CD4-positive, alpha-beta memory T cell (primary cell): Measurements from ENCODE around the gene ANKFN1. TPM values are rescaled to one million over a fixed set of nuclear protein-coding genes. Genes with fewer than 3 reads are reported as not detected.

Experiments used
- CTCF ChIA-PET: fragments of 350-600 bp; sonication (Branson Sonifier 250); formaldehyde crosslinking; loops from one replicate; lab custom pipeline; 2021; ENCODE audit warnings: inconsistent platforms; ENCODE audit not compliant: partially characterized antibody; lab: Charles Lee
- POLR2A ChIA-PET: fragments of 350-600 bp; sonication (Branson Sonifier 250); formaldehyde crosslinking; loops from one replicate; lab custom pipeline; 2021; ENCODE audit not compliant: partially characterized antibody; lab: Charles Lee
- DNase-seq, 5 donors: peaks; one replicate each; pipeline versions ENCODE4 v3.0.0 to v3.0.0-alpha.2; 2020 to 2022; ENCODE audit warnings: mixed read lengths in 1 of 5
- H3K27ac ChIP-seq: one replicate; pipeline ENCODE4 v1.7.0; 2013; ENCODE audit warnings: low read depth, low read length
- H3K27me3 ChIP-seq: 2 replicates; pipeline ENCODE4 v1.7.0; 2013; ENCODE audit warnings: mild to moderate bottlenecking, low read length, moderate library complexity; ENCODE audit not compliant: insufficient read depth
- H3K36me3 ChIP-seq: 2 replicates; pipeline ENCODE4 v1.7.0; 2013; ENCODE audit warnings: mild to moderate bottlenecking, low read length, moderate library complexity; ENCODE audit not compliant: insufficient read depth
- H3K4me1 ChIP-seq: 2 replicates; pipeline ENCODE4 v1.7.0; 2013; ENCODE audit warnings: mild to moderate bottlenecking, low read length, moderate library complexity; ENCODE audit not compliant: insufficient read depth
- H3K4me3 ChIP-seq, 2 donors: one replicate each; pipeline ENCODE4 v1.7.0; 2013; ENCODE audit warnings: low read length in 2 of 2, mild to moderate bottlenecking in 1 of 2
- H3K9me3 ChIP-seq, 2 donors: one replicate each; pipeline ENCODE4 v1.7.0; 2013; ENCODE audit warnings: low read length in 2 of 2, control low read depth in 1 of 2; ENCODE audit not compliant: control insufficient read depth in 1 of 2
- H3K27ac Mint-ChIP-seq, 7 donors: one replicate each; pipeline ENCODE4 v1.8.0; 2020 to 2021; ENCODE audit warnings: mixed read lengths in 7 of 7, mild to moderate bottlenecking in 6 of 7, inconsistent platforms in 3 of 7, moderate library complexity in 3 of 7
- H3K27me3 Mint-ChIP-seq, 2 donors: one replicate each; pipeline ENCODE4 v1.8.0; 2020 to 2021; ENCODE audit warnings: mixed read lengths in 2 of 2
- H3K36me3 Mint-ChIP-seq, 2 donors: one replicate each; pipeline ENCODE4 v1.8.0; 2020 to 2021; ENCODE audit warnings: mixed read lengths in 2 of 2, inconsistent platforms in 1 of 2, mild to moderate bottlenecking in 1 of 2
- H3K4me1 Mint-ChIP-seq, 4 donors: one replicate each; pipeline ENCODE4 v1.8.0; 2020 to 2021; ENCODE audit warnings: mixed read lengths in 4 of 4, mild to moderate bottlenecking in 1 of 4
- H3K4me3 Mint-ChIP-seq, 8 donors: one replicate each; pipeline ENCODE4 v1.8.0; 2020 to 2021; ENCODE audit warnings: mixed read lengths in 8 of 8, mild to moderate bottlenecking in 7 of 8, moderate library complexity in 6 of 8, inconsistent platforms in 3 of 8
- H3K9me3 Mint-ChIP-seq, 8 donors: one replicate each; pipeline ENCODE4 v1.8.0; 2020 to 2021; ENCODE audit warnings: mixed read lengths in 8 of 8, mild to moderate bottlenecking in 5 of 8, inconsistent platforms in 3 of 8, moderate library complexity in 1 of 8
- intact Hi-C: fragments of 100-400 bp; cut with micrococcal nuclease; formaldehyde crosslinking; loops from one replicate; pipeline ENCODE4 v1.15.1; 2023
- polyA plus RNA-seq, 2 donors: library from polyadenylated mRNA; unstranded; fragments of 300-500 nt; fragmentation: Illumina TruSeq; gene quantifications; one replicate each; pipeline ENCODE4 v1.2.3, GENCODE V29; 2021
- total RNA-seq, 2 experiments: library from RNA; stranded (reverse); gene quantifications; one replicate each; pipeline ENCODE4 v1.2.3, GENCODE V29; 2021

The ANKFN1 gene
- not detected for total RNA-seq
- polyA plus RNA-seq = not detected

GRCh38 chr17:56152874-56153602, at the start of gene ANKFN1:
Gene ANKFN1, plus strand, starts transcription at chr17:56153475. Its CDS starts 59,193 bp downstream, at chr17:56212668.
- H3K4me3 ChIP-seq = no peak within 1 kb of the TSS
- DNase-seq = no peak
- no peaks in the 10 kb centered on the region for H3K36me3 Mint-ChIP-seq
- peaks cover 0 to 4% (median 0%) of the 10 kb centered on the region in 8 donors for H3K9me3 Mint-ChIP-seq
- no peaks in the 10 kb centered on the region for H3K4me1 ChIP-seq
- H3K27me3 Mint-ChIP-seq = peaks cover 1 to 3% of the 10 kb centered on the region in 2 donors
- no peaks in the 10 kb centered on the region for H3K9me3 ChIP-seq
- no peak within 1 kb of the TSS for H3K27ac ChIP-seq
- H3K4me3 Mint-ChIP-seq = no peak within 1 kb of the TSS
- ChIA-PET POLR2A (no interaction called here), CTCF (no interaction called here)
- intact Hi-C loops = no loop called here
- no peaks in the 10 kb centered on the region for H3K27me3 ChIP-seq
- H3K27ac Mint-ChIP-seq = no peak within 1 kb of the TSS
- no peaks in the 10 kb centered on the region for H3K36me3 ChIP-seq
- H3K4me1 Mint-ChIP-seq = peaks cover 0 to 1% (median 0%) of the 10 kb centered on the region in 4 donors

- DNase-seq = no peak
- Mint-ChIP-seq H3K27me3 (peaks cover 0 to 6% of the 10 kb centered on the region in 2 donors), H3K9me3 (peaks cover 0 to 1% (median 0%) of the 10 kb centered on the region in 8 donors), H3K4me1 (no peaks in the 10 kb centered on the region), H3K4me3 (no peak overlapping the region), H3K27ac (no peak overlapping the region), H3K36me3 (no peaks in the 10 kb centered on the region)
- H3K36me3 ChIP-seq = no peaks in the 10 kb centered on the region
- CTCF ChIA-PET = no interaction called here
- no peaks in the 10 kb centered on the region for H3K9me3 ChIP-seq
- H3K27ac ChIP-seq = no peak overlapping the region
- no peaks in the 10 kb centered on the region for H3K27me3 ChIP-seq
- no peaks in the 10 kb centered on the region for H3K4me1 ChIP-seq
- H3K4me3 ChIP-seq = no peak overlapping the region
- POLR2A ChIA-PET = no interaction called here
- intact Hi-C loops = no loop called here
These were observed 44.4 kb upstream of the ANKFN1 start for GRCh38 chr17:56108811-56109284.

- Mint-ChIP-seq H3K4me3 (no peak overlapping the region), H3K27me3 (peaks cover 0 to 6% of the 10 kb centered on the region in 2 donors), H3K27ac (no peak overlapping the region), H3K36me3 (no peaks in the 10 kb centered on the region), H3K9me3 (peaks cover 0 to 1% (median 0%) of the 10 kb centered on the region in 8 donors), H3K4me1 (no peaks in the 10 kb centered on the region)
- intact Hi-C loops = no loop called here
- Histone ChIP-seq H3K4me1 (no peaks in the 10 kb centered on the region), H3K36me3 (no peaks in the 10 kb centered on the region), H3K9me3 (no peaks in the 10 kb centered on the region), H3K4me3 (no peak overlapping the region), H3K27ac (no peak overlapping the region), H3K27me3 (no peaks in the 10 kb centered on the region)
- ChIA-PET POLR2A (no interaction called here), CTCF (no interaction called here)
- DNase-seq = no peak
These were observed 43.4 kb upstream of the ANKFN1 start for GRCh38 chr17:56109836-56110235.

GRCh38 chr17:56110463-56111135, 42.7 kb upstream of the ANKFN1 start:
- Histone ChIP-seq H3K9me3 (no peaks in the 10 kb centered on the region), H3K4me1 (no peaks in the 10 kb centered on the region), H3K4me3 (no peak overlapping the region), H3K36me3 (no peaks in the 10 kb centered on the region), H3K27ac (no peak overlapping the region), H3K27me3 (no peaks in the 10 kb centered on the region)
- no peak for DNase-seq
- Mint-ChIP-seq H3K27me3 (no peaks in the 10 kb centered on the region), H3K9me3 (peaks cover 0 to 1% (median 0%) of the 10 kb centered on the region in 8 donors), H3K27ac (no peak overlapping the region), H3K4me3 (no peak overlapping the region), H3K4me1 (no peaks in the 10 kb centered on the region), H3K36me3 (no peaks in the 10 kb centered on the region)
- intact Hi-C loops = no loop called here
- POLR2A ChIA-PET = no interaction called here
- CTCF ChIA-PET = no interaction called here

- Histone ChIP-seq H3K9me3 (no peaks in the 10 kb centered on the region), H3K27me3 (no peaks in the 10 kb centered on the region), H3K27ac (no peak overlapping the region), H3K36me3 (no peaks in the 10 kb centered on the region), H3K4me3 (no peak overlapping the region), H3K4me1 (no peaks in the 10 kb centered on the region)
- ChIA-PET POLR2A (interaction anchor here (1.0 kb wide), 1 partner anchor 11 kb away, joined by 3 read pairs; no protein-coding TSS in a partner anchor), CTCF (no interaction called here)
- Mint-ChIP-seq H3K9me3 (peaks cover 0 to 1% (median 0%) of the 10 kb centered on the region in 8 donors), H3K4me1 (no peaks in the 10 kb centered on the region), H3K4me3 (no peak overlapping the region), H3K36me3 (no peaks in the 10 kb centered on the region), H3K27ac (no peak overlapping the region), H3K27me3 (no peaks in the 10 kb centered on the region)
- no peak for DNase-seq
- intact Hi-C loops = no loop called here
These were observed 41.4 kb upstream of the ANKFN1 start for GRCh38 chr17:56111706-56112485.

GRCh38 chr17:56113486-56113885, 39.8 kb upstream of the ANKFN1 start:
- DNase-seq = no peak
- ChIA-PET CTCF (no interaction called here), POLR2A (no interaction called here)
- Mint-ChIP-seq H3K36me3 (no peaks in the 10 kb centered on the region), H3K27me3 (no peaks in the 10 kb centered on the region), H3K4me1 (no peaks in the 10 kb centered on the region), H3K9me3 (no peaks in the 10 kb centered on the region), H3K27ac (no peak overlapping the region), H3K4me3 (no peak overlapping the region)
- H3K4me3 ChIP-seq = no peak overlapping the region
- intact Hi-C loops = no loop called here
- no peak overlapping the region for H3K27ac ChIP-seq
- no peaks in the 10 kb centered on the region for H3K36me3 ChIP-seq
- H3K9me3 ChIP-seq = no peaks in the 10 kb centered on the region
- H3K27me3 ChIP-seq = no peaks in the 10 kb centered on the region
- no peaks in the 10 kb centered on the region for H3K4me1 ChIP-seq

GRCh38 chr17:56114469-56114868, 38.8 kb upstream of the ANKFN1 start:
- no peaks in the 10 kb centered on the region for H3K4me1 Mint-ChIP-seq
- no peaks in the 10 kb centered on the region for H3K9me3 Mint-ChIP-seq
- intact Hi-C loops = no loop called here
- Histone ChIP-seq H3K27me3 (no peaks in the 10 kb centered on the region), H3K4me1 (no peaks in the 10 kb centered on the region), H3K4me3 (no peak overlapping the region), H3K27ac (no peak overlapping the region), H3K9me3 (no peaks in the 10 kb centered on the region), H3K36me3 (no peaks in the 10 kb centered on the region)
- DNase-seq = no peak
- H3K36me3 Mint-ChIP-seq = no peaks in the 10 kb centered on the region
- POLR2A ChIA-PET = no interaction called here
- no peak overlapping the region for H3K4me3 Mint-ChIP-seq
- no peak overlapping the region for H3K27ac Mint-ChIP-seq
- CTCF ChIA-PET = no interaction called here
- no peaks in the 10 kb centered on the region for H3K27me3 Mint-ChIP-seq
